Peyer's patch (tissue), 4 donors: Measurements from ENCODE around the gene C13orf46.

Experiments
- POLR2A ChIP-seq, 2 donors: fragments of 450-650 bp; IDR thresholded peaks; one replicate each; pipeline ENCODE4 v1.5.1; 2017; ENCODE audit warnings: antibody characterized with exemption in 2 of 2, mild to moderate bottlenecking in 2 of 2, moderate library complexity in 2 of 2
- TF ChIP-seq, protein P1 (sequence below), 6 experiments: fragments of 450-650 bp in 4 of 6; fragments of 200-600 bp in 2 of 6; sonication (generic) in 1 of 6; IDR thresholded peaks; one replicate each; pipeline ENCODE4 v1.5.1; 2017 to 2019; ENCODE audit warnings: antibody characterized with exemption in 6 of 6, mild to moderate bottlenecking in 3 of 6, moderate library complexity in 1 of 6

DNA sequence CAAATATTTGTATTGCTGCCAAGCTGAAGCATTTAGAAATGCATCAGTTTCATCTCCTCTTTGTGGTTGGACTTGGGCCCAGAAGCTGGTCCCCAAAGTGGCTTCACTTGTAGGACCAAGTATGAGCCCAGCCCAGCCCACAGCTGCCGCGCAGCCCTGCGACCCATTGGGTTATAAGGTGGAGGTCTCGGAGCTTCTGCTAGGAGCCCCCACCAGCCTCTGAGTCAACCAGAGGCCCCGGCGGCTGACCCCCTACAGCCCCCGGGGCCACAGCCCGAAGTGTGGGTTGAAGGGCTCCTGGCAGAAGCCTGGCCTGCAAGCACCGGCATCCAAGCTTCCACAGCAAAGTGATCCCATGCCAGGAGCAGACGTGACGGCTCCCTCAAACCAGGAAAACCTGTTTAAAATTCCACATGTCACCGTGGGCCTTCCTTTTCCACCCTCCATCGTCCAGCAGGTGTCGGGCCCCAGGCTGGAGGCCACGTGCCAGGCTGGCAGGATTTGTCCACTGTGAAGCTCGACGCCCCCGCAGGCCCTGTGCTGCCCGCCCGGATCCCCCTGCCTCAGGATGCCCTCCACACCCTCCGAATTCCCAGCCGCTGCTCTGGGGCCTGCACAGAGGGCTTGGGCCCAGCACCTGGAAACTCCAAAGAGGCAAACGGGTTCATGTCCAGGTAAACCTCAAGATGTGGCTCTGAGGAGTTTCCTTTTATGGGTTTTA, 54.7 kb downstream of the C13orf46 start:
- no peak for TF ChIP-seq POLR2A (IDR thresholded peaks at IDR 0.05)
- TF ChIP-seq, protein P1, sequence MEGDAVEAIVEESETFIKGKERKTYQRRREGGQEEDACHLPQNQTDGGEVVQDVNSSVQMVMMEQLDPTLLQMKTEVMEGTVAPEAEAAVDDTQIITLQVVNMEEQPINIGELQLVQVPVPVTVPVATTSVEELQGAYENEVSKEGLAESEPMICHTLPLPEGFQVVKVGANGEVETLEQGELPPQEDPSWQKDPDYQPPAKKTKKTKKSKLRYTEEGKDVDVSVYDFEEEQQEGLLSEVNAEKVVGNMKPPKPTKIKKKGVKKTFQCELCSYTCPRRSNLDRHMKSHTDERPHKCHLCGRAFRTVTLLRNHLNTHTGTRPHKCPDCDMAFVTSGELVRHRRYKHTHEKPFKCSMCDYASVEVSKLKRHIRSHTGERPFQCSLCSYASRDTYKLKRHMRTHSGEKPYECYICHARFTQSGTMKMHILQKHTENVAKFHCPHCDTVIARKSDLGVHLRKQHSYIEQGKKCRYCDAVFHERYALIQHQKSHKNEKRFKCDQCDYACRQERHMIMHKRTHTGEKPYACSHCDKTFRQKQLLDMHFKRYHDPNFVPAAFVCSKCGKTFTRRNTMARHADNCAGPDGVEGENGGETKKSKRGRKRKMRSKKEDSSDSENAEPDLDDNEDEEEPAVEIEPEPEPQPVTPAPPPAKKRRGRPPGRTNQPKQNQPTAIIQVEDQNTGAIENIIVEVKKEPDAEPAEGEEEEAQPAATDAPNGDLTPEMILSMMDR (IDR thresholded peaks at IDR 0.05): no peak
